ENCODE measurements around the gene SKAP2. TPM values are rescaled to one million over a fixed set of nuclear protein-coding genes. Genes with fewer than 3 reads are reported as not detected.

The SKAP2 gene
- total RNA-seq, 2 experiments from 2014 or later = 18.6 to 21.3 TPM

GRCh38 chr7:26691406-26691805 lies 173.0 kb downstream of the SKAP2 start:
- no peak overlapping the region for H3K27ac Mint-ChIP-seq
- no peaks in the 10 kb centered on the region for H3K36me3 Mint-ChIP-seq
- H3K4me1 Mint-ChIP-seq = peaks cover 47% of the 10 kb centered on the region
- no peak for DNase-seq
- no peak overlapping the region for H3K4me3 Mint-ChIP-seq
- CTCF ChIA-PET = interaction anchor here (1.0 to 5.6 kb wide), 3 partner anchors 9 to 488 kb away, joined by 6 to 34 read pairs (median 7); no protein-coding TSS in a partner anchor
- ATAC-seq = no peak
- no peaks in the 10 kb centered on the region for H3K9me3 Mint-ChIP-seq (ENCODE audit: low read depth)
- H3K27me3 Mint-ChIP-seq = peaks cover 4% of the 10 kb centered on the region

- DNase-seq (no peak), ATAC-seq (no peak)
- Mint-ChIP-seq H3K4me3 (no peak overlapping the region), H3K9me3 (ENCODE audit: low read depth) (no peaks in the 10 kb centered on the region), H3K4me1 (peaks cover 41% of the 10 kb centered on the region), H3K36me3 (no peaks in the 10 kb centered on the region), H3K27me3 (peaks cover 4% of the 10 kb centered on the region), H3K27ac (no peak overlapping the region)
- CTCF ChIA-PET = interaction anchor here (0.6 to 2.1 kb wide), 5 partner anchors 11 to 489 kb away, joined by 3 to 12 read pairs (median 5); no protein-coding TSS in a partner anchor
Measured at GRCh38 chr7:26690135-26690805, 174.1 kb downstream of the SKAP2 start.

GRCh38 chr7:26688936-26689506 lies 175.4 kb downstream of the SKAP2 start:
- Mint-ChIP-seq H3K4me1 (peaks cover 35% of the 10 kb centered on the region), H3K36me3 (no peaks in the 10 kb centered on the region), H3K4me3 (no peak overlapping the region), H3K9me3 (ENCODE audit: low read depth) (no peaks in the 10 kb centered on the region), H3K27me3 (peaks cover 4% of the 10 kb centered on the region), H3K27ac (no peak overlapping the region)
- no peak for ATAC-seq
- CTCF ChIA-PET = interaction anchor here (2.1 kb wide), 1 partner anchor 472 kb away, joined by 12 read pairs; no protein-coding TSS in a partner anchor
- no peak for DNase-seq

- no peaks in the 10 kb centered on the region for H3K36me3 Mint-ChIP-seq
- peaks cover 4% of the 10 kb centered on the region for H3K27me3 Mint-ChIP-seq
- ATAC-seq (no peak), DNase-seq (no peak)
- CTCF ChIA-PET = no interaction called here
- no peaks in the 10 kb centered on the region for H3K9me3 Mint-ChIP-seq (ENCODE audit: low read depth)
- peaks cover 35% of the 10 kb centered on the region for H3K4me1 Mint-ChIP-seq
- no peak overlapping the region for H3K27ac Mint-ChIP-seq
- H3K4me3 Mint-ChIP-seq = no peak overlapping the region
Measured at GRCh38 chr7:26688388-26688787, 176.0 kb downstream of the SKAP2 start.

GRCh38 chr7:26687032-26687431 lies 177.4 kb downstream of the SKAP2 start:
- CTCF ChIA-PET = interaction anchor here (0.7 to 1.8 kb wide), 8 partner anchors 8 to 509 kb away, joined by 3 to 13 read pairs (median 3); no protein-coding TSS in a partner anchor

GRCh38 chr7:26686448-26686981 lies 177.9 kb downstream of the SKAP2 start:
- ATAC-seq (no peak), DNase-seq (no peak)
- Mint-ChIP-seq H3K27me3 (peaks cover under 1% of the 10 kb centered on the region), H3K9me3 (ENCODE audit: low read depth) (no peaks in the 10 kb centered on the region), H3K4me3 (no peak overlapping the region), H3K27ac (no peak overlapping the region), H3K4me1 (peaks cover 30% of the 10 kb centered on the region), H3K36me3 (no peaks in the 10 kb centered on the region)
- CTCF ChIA-PET = interaction anchor here (0.7 to 1.8 kb wide), 6 partner anchors 8 to 509 kb away, joined by 3 to 13 read pairs (median 4); no protein-coding TSS in a partner anchor

More at GRCh38 chr7:26687032-26687431, 177.4 kb downstream of the SKAP2 start:
- H3K27me3 Mint-ChIP-seq = peaks cover 4% of the 10 kb centered on the region
- no peaks in the 10 kb centered on the region for H3K36me3 Mint-ChIP-seq
- H3K4me1 Mint-ChIP-seq = peaks cover 35% of the 10 kb centered on the region
- DNase-seq (no peak), ATAC-seq (no peak)
- H3K9me3 Mint-ChIP-seq (ENCODE audit: low read depth) = no peaks in the 10 kb centered on the region
- H3K27ac Mint-ChIP-seq = no peak overlapping the region
- no peak overlapping the region for H3K4me3 Mint-ChIP-seq

- no peak overlapping the region for H3K27ac Mint-ChIP-seq
- CTCF ChIA-PET = no interaction called here
- peaks cover 26% of the 10 kb centered on the region for H3K4me1 Mint-ChIP-seq
- no peak for DNase-seq
- H3K9me3 Mint-ChIP-seq (ENCODE audit: low read depth) = no peaks in the 10 kb centered on the region
- H3K4me3 Mint-ChIP-seq = no peak overlapping the region
- H3K36me3 Mint-ChIP-seq = no peaks in the 10 kb centered on the region
- H3K27me3 Mint-ChIP-seq = no peaks in the 10 kb centered on the region
- no peak for ATAC-seq
Measured at GRCh38 chr7:26685606-26686005, 178.8 kb downstream of the SKAP2 start.

- peaks cover 17% of the 10 kb centered on the region for H3K4me1 Mint-ChIP-seq
- CTCF ChIA-PET = interaction anchor here (5.0 kb wide), 1 partner anchor 9 kb away, joined by 34 read pairs; no protein-coding TSS in a partner anchor
- no peaks in the 10 kb centered on the region for H3K27me3 Mint-ChIP-seq
Measured at GRCh38 chr7:26684447-26684846, 179.9 kb downstream of the SKAP2 start.

GRCh38 chr7:26683277-26683676 lies 181.1 kb downstream of the SKAP2 start:
- Mint-ChIP-seq H3K9me3 (ENCODE audit: low read depth) (no peaks in the 10 kb centered on the region), H3K27ac (no peak overlapping the region), H3K27me3 (no peaks in the 10 kb centered on the region), H3K4me3 (no peak overlapping the region), H3K4me1 (peaks cover 8% of the 10 kb centered on the region), H3K36me3 (no peaks in the 10 kb centered on the region)
- ATAC-seq (no peak), DNase-seq (no peak)
- CTCF ChIA-PET = interaction anchor here (0.7 to 5.0 kb wide), 6 partner anchors 10 to 790 kb away, joined by 3 to 38 read pairs (median 5); no protein-coding TSS in a partner anchor

More at GRCh38 chr7:26684447-26684846, 179.9 kb downstream of the SKAP2 start:
- Mint-ChIP-seq H3K9me3 (ENCODE audit: low read depth) (no peaks in the 10 kb centered on the region), H3K27ac (no peak overlapping the region), H3K36me3 (no peaks in the 10 kb centered on the region), H3K4me3 (no peak overlapping the region)
- ATAC-seq = no peak
- DNase-seq = no peak

GRCh38 chr7:26681819-26682418 lies 182.5 kb downstream of the SKAP2 start:
- DNase-seq (no peak), ATAC-seq (no peak)
- Mint-ChIP-seq H3K27ac (no peak overlapping the region), H3K9me3 (ENCODE audit: low read depth) (no peaks in the 10 kb centered on the region), H3K36me3 (no peaks in the 10 kb centered on the region), H3K4me3 (no peak overlapping the region), H3K4me1 (peaks cover 3% of the 10 kb centered on the region), H3K27me3 (no peaks in the 10 kb centered on the region)
- CTCF ChIA-PET = interaction anchor here (0.6 to 5.0 kb wide), 13 partner anchors 12 to 480 kb away, joined by 3 to 38 read pairs (median 3); partner anchors contain the start of genes HOXA1 and HOXA6

GRCh38 chr7:26680587-26680986 lies 183.8 kb downstream of the SKAP2 start:
- Mint-ChIP-seq H3K27ac (no peak overlapping the region), H3K9me3 (ENCODE audit: low read depth) (no peaks in the 10 kb centered on the region)

GRCh38 chr7:26675143-26675887 lies 189.1 kb downstream of the SKAP2 start:
- Mint-ChIP-seq H3K36me3 (no peaks in the 10 kb centered on the region), H3K4me3 (no peak overlapping the region), H3K27me3 (no peaks in the 10 kb centered on the region), H3K4me1 (peaks cover under 1% of the 10 kb centered on the region), H3K27ac (no peak overlapping the region), H3K9me3 (ENCODE audit: low read depth) (no peaks in the 10 kb centered on the region)
- DNase-seq = no peak
- CTCF ChIA-PET = interaction anchor here (1.1 to 1.2 kb wide), 2 partner anchors 486 to 781 kb away, joined by 3 read pairs; no protein-coding TSS in a partner anchor
- ATAC-seq = no peak

More at GRCh38 chr7:26680587-26680986, 183.8 kb downstream of the SKAP2 start:
- no peak for DNase-seq
- ATAC-seq = no peak
- Mint-ChIP-seq H3K4me3 (no peak overlapping the region), H3K27me3 (no peaks in the 10 kb centered on the region), H3K4me1 (no peaks in the 10 kb centered on the region), H3K36me3 (no peaks in the 10 kb centered on the region)
- CTCF ChIA-PET = interaction anchor here (1.0 to 5.0 kb wide), 5 partner anchors 11 to 481 kb away, joined by 3 to 38 read pairs (median 5); no protein-coding TSS in a partner anchor
